ENCODE data around the gene WWOX.

- TF ChIP-seq CTCF (IDR thresholded peaks at IDR 0.05; ENCODE audit: borderline replicate concordance, extremely low read depth, low read length, poor library complexity, severe bottlenecking) (no peak), EZH2 (IDR thresholded peaks at IDR 0.05; ENCODE audit: borderline replicate concordance, low read depth, low read length, severe bottlenecking) (no peak)
Observed at GRCh38 chr16:78407191-78407590, 307.7 kb downstream of the WWOX start.
